RWPE1 (cell line): ENCODE data around the gene SCEL.

ENCODE experiments used
- CTCF ChIA-PET: fragments of 350-600 bp; sonication (Branson Sonifier 250); formaldehyde crosslinking; extraction: SDS; loops from one replicate; lab custom pipeline; 2021; lab: Yijun Ruan, JAX
- POLR2A ChIA-PET: fragments of 400-600 bp; formaldehyde crosslinking; extraction: SDS; loops from one replicate; lab custom pipeline; 2020; ENCODE audit warnings: antibody characterized with exemption; ENCODE audit not compliant: low non-redundant PET; lab: Yijun Ruan, JAX
- DNase-seq: peaks from one replicate; pipeline ENCODE4 v3.0.0; 2012; ENCODE audit warnings: low spot score
- H3K27ac ChIP-seq: fragments of 450-650 bp; 2 replicates; pipeline ENCODE4 v1.5.1; 2017
- CTCF ChIP-seq: fragments of 450-650 bp; conservative IDR thresholded peaks from 2 replicates; pipeline ENCODE4 v1.5.1; 2017; ENCODE audit warnings: low read depth, mild to moderate bottlenecking

Gene SCEL

GRCh38 chr13:77548095-77548494 lies 12.6 kb downstream of the SCEL start:
- CTCF ChIA-PET = interaction anchor here (0.7 to 0.9 kb wide), 2 partner anchors 17 to 32 kb away, joined by 3 read pairs; no protein-coding TSS in a partner anchor
- POLR2A ChIA-PET = no interaction called here
- TF ChIP-seq CTCF = no peak
- H3K27ac ChIP-seq = no peak overlapping the region
- no peak for DNase-seq

DNA sequence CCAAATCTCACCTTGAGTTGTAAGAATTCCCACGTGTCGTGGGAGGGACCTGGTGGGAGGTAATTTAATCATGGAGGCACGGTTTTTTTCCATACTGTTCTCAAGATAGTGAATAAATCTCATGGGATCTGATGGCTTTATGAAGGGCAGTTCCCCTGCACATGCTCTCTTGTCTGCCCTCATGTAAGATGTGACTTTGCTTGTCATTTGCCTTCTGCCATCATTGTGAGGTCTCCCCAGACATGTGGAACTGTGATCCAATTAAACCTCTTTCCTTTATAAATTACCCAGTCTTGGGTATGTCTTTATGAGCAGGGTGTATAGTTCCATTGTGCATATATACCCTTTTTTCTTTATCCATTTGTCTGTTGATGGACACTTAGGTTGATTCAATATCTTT lies 13.1 kb downstream of the SCEL start:
- H3K27ac ChIP-seq = no peak overlapping the region
- no peak for DNase-seq
- ChIA-PET CTCF (no interaction called here), POLR2A (no interaction called here)
- TF ChIP-seq CTCF = no peak

DNA sequence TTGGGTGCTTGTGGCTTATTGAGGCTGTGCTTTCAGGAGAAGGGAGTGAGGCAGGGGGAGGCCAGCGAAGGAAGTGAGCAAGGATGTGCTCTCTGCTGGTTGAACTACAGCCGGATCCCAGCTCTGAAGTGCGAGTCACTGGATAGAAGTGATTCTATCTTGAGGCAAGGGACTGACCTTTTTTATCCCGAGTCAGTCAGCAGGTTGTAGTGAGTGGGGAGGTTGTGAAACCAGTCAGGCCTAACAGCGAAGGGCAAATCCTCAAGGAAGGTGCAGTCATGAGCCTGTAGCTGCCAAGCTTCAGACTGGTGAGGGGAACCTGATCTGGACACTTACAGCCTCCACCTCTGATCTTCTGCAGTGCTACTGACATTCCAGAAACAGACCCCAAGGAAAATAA lies 18.6 kb downstream of the SCEL start:
- DNase-seq = no peak

GRCh38 chr13:77555246-77555645 lies 19.7 kb downstream of the SCEL start:
- TF ChIP-seq CTCF = no peak
- no peak for DNase-seq
- POLR2A ChIA-PET = no interaction called here
- CTCF ChIA-PET = no interaction called here
- no peak overlapping the region for H3K27ac ChIP-seq

More for the DNA sequence above, 18.6 kb downstream of the SCEL start:
- ChIA-PET CTCF (no interaction called here), POLR2A (no interaction called here)
- TF ChIP-seq CTCF = no peak
- H3K27ac ChIP-seq = no peak overlapping the region

GRCh38 chr13:77558016-77558415 lies 22.5 kb downstream of the SCEL start:
- TF ChIP-seq CTCF = no peak
- no peak overlapping the region for H3K27ac ChIP-seq
- CTCF ChIA-PET = interaction anchor here (0.7 to 1.3 kb wide), 3 partner anchors 11 to 65 kb away, joined by 3 to 4 read pairs (median 3); no protein-coding TSS in a partner anchor
- POLR2A ChIA-PET = no interaction called here
- DNase-seq = no peak

- no peak for DNase-seq
- CTCF ChIA-PET = interaction anchor here (0.7 kb wide), 1 partner anchor 70 kb away, joined by 6 read pairs; no protein-coding TSS in a partner anchor
- TF ChIP-seq CTCF = no peak
- H3K27ac ChIP-seq = no peak overlapping the region
- POLR2A ChIA-PET = no interaction called here
Observed at GRCh38 chr13:77563111-77563510, 27.6 kb downstream of the SCEL start.

DNA sequence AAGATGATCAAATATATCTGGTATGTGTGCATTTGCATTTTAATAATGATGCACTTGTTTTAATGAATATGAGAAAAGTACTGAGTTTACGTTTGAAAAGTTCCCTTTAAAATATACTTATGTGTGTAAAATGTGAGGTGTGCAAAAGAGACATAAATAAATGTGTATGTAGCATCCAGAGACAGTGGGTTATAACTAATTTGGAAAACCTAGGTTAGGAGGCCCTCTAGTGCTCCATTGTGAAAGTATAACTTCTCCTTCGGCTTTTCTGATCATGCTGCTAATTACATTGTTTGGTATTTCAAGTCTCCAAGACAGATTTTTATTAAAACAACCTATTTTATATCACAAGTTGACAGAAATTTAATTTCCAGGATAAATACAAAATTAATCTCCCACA lies 30.1 kb downstream of the SCEL start:
- CTCF ChIA-PET = interaction anchor here (0.6 to 2.2 kb wide), 3 partner anchors 73 to 385 kb away, joined by 3 to 15 read pairs (median 5); no protein-coding TSS in a partner anchor
- peak; percentile 43 for DNase-seq
- POLR2A ChIA-PET = no interaction called here

More for the DNA sequence above, 30.1 kb downstream of the SCEL start:
- peak; percentile 65 for TF ChIP-seq CTCF
- no peak overlapping the region for H3K27ac ChIP-seq
